ENCODE measurements around the gene SCFD2.

DNA sequence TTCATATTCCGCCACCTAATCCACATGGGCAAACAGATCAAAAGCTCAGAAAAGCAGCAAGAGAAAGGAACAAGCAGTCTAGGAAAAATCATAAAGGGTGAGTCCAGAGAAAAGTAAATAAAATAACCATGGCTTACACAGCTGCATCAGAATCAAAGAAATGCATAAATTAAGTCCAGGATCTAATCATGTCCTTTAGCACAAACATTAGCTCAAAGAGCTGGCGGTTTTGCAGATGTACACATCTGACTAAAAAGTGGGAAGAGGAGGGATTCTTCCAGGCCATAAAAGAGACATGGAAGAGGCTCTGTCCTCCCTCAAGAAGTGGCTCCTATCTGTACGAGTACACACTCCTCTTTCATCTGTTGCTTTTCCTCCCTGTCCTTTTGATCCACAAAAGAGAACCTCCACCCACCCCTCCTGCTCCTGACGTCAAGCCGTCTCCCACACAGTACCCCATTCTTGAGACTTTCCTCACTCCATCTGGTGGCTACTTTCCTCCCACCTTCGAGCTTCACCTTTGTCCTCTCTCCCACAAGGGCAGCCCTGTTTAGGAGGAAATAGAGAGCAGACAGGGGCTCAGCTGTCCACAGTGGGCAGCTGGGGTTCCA lies 411.2 kb downstream of the SCFD2 start:
- TF ChIP-seq CTCF (IDR thresholded peaks at IDR 0.05) = no peak
- TF ChIP-seq MAFK (IDR thresholded peaks at IDR 0.05; ENCODE audit: partially characterized antibody) = no peak
- TF ChIP-seq CHD2 (IDR thresholded peaks at IDR 0.05; ENCODE audit: low read length, partially characterized antibody) = no peak
- TF ChIP-seq ZC3H11A (IDR thresholded peaks at IDR 0.05) = no peak
- TF ChIP-seq RARB (CRISPR knock-in tag; IDR thresholded peaks at IDR 0.05) = no peak
- TF ChIP-seq REST (IDR thresholded peaks at IDR 0.05) = no peak
- TF ChIP-seq POLR2AphosphoS2 (conservative IDR thresholded peaks at IDR 0.05; ENCODE audit: low read length) = no peak
- TF ChIP-seq NFE2L2 (conservative IDR thresholded peaks at IDR 0.05; ENCODE audit: low read length) = no peak
